H1 (cell line): ENCODE results near the gene ABCA13. TPM values are rescaled to one million over a fixed set of nuclear protein-coding genes. Genes with fewer than 3 reads are reported as not detected.

Experiments
- CTCF ChIA-PET: fragments of 300-600 bp; sonication (Branson Sonifier 250); formaldehyde crosslinking; loops from one replicate; lab custom pipeline; 2021; ENCODE audit not compliant: partially characterized antibody; lab: Charles Lee
- POLR2A ChIA-PET: fragments of 300-600 bp; sonication (Branson Sonifier 250); formaldehyde crosslinking; loops from one replicate; lab custom pipeline; 2021; ENCODE audit warnings: inconsistent platforms; ENCODE audit not compliant: partially characterized antibody; lab: Charles Lee
- DNase-seq, 2 experiments: peaks; one replicate each; pipeline versions ENCODE4 v3.0.0 to v3.0.0-alpha.2; 2010 to 2022; ENCODE audit warnings: low spot score in 2 of 2, low read depth in 1 of 2, mixed read lengths in 1 of 2
- FAIRE-seq: peaks from 2 replicates; lab custom pipeline; 2011; peaks lifted over from hg19 to GRCh38; lab: Jason Lieb, UNC
- H2AFZ ChIP-seq: 2 replicates; pipeline ENCODE4 v1.8.1; 2012; ENCODE audit warnings: low read length, inconsistent platforms
- H2AK5ac ChIP-seq: 2 replicates; pipeline ENCODE4 v1.6.1; 2013; ENCODE audit warnings: low read depth, low read length
- H2BK120ac ChIP-seq: replicated peaks from 2 replicates; pipeline ENCODE3; 2013; ENCODE audit warnings: low read depth, low read length, inconsistent platforms
- H2BK12ac ChIP-seq: 2 replicates; pipeline ENCODE4 v1.6.1; 2013; ENCODE audit warnings: low read depth, low read length
- H2BK15ac ChIP-seq: 2 replicates; pipeline ENCODE4 v1.6.1; 2013; ENCODE audit warnings: low read length
- H2BK20ac ChIP-seq: 2 replicates; pipeline ENCODE4 v1.6.1; 2013; ENCODE audit warnings: low read length
- H2BK5ac ChIP-seq: 2 replicates; pipeline ENCODE4 v1.6.1; 2013; ENCODE audit warnings: low read depth, low read length
- H3K14ac ChIP-seq: 2 replicates; pipeline ENCODE4 v1.6.1; 2013; ENCODE audit warnings: inconsistent platforms; ENCODE audit not compliant: insufficient read length
- H3K18ac ChIP-seq: 2 replicates; pipeline ENCODE4 v1.6.1; 2013; ENCODE audit warnings: low read length; ENCODE audit errors: extremely low read depth
- H3K23ac ChIP-seq: 2 replicates; pipeline ENCODE4 v1.6.1; 2013; ENCODE audit warnings: inconsistent platforms; ENCODE audit not compliant: insufficient read length
- H3K23me2 ChIP-seq: 2 replicates; pipeline ENCODE4 v1.6.1; 2013; ENCODE audit warnings: low read depth, low read length
- H3K27ac ChIP-seq: 2 replicates; pipeline ENCODE4 v1.6.1; 2011; ENCODE audit warnings: low read depth, low read length, inconsistent platforms
- H3K27me3 ChIP-seq, 4 experiments: replicated peaks in 1 of 4; 1 replicate in 1 of 4; 2 replicates in 3 of 4; pipeline versions ENCODE4 v1.6.1 to v1.8.1; 2011 to 2013; ENCODE audit warnings: low read length in 3 of 4, mild to moderate bottlenecking in 3 of 4, inconsistent platforms in 2 of 4, mixed read lengths in 2 of 4, moderate library complexity in 1 of 4; ENCODE audit not compliant: control insufficient read depth in 3 of 4, insufficient read depth in 3 of 4; ENCODE audit errors: extremely low read depth in 1 of 4
- H3K36me3 ChIP-seq, 4 experiments: 2 replicates each; pipeline versions ENCODE4 v1.6.1 to v1.8.1; 2011 to 2013; ENCODE audit warnings: mild to moderate bottlenecking in 4 of 4, low read length in 3 of 4, moderate library complexity in 2 of 4, control low read depth in 1 of 4, inconsistent platforms in 1 of 4; ENCODE audit not compliant: insufficient read depth in 4 of 4, control insufficient read depth in 2 of 4
- H3K4ac ChIP-seq: replicated peaks from 2 replicates; pipeline ENCODE3; 2013; ENCODE audit warnings: low read length, low read depth, mixed read lengths, inconsistent platforms; ENCODE audit not compliant: insufficient read length
- H3K4me1 ChIP-seq, 4 experiments: replicated peaks in 1 of 4; 1 replicate in 1 of 4; 2 replicates in 3 of 4; pipeline versions ENCODE4 v1.6.1 to v1.8.1; 2011 to 2013; ENCODE audit warnings: low read length in 3 of 4, inconsistent platforms in 2 of 4, mixed read lengths in 1 of 4; ENCODE audit not compliant: insufficient read depth in 4 of 4, control insufficient read depth in 3 of 4
- H3K4me2 ChIP-seq, 2 experiments: 2 replicates each; pipeline versions ENCODE4 v1.6.1 to v1.8.1; 2011 to 2013; ENCODE audit warnings: low read depth in 2 of 2, low read length in 2 of 2, control low read depth in 1 of 2, inconsistent platforms in 1 of 2, mild to moderate bottlenecking in 1 of 2; ENCODE audit not compliant: insufficient read depth in 1 of 2
- H3K4me3 ChIP-seq, 4 experiments: fragments of 200-600, 300-600 bp in 1 of 4; sonication (generic), shearing (Covaris generic), sonication (Bioruptor Twin) in 1 of 4; 2 replicates each; pipeline versions ENCODE4 v1.5.1 to v1.8.1; 2011 to 2016; ENCODE audit warnings: low read length in 4 of 4, low read depth in 3 of 4, control low read depth in 2 of 4, inconsistent platforms in 2 of 4, mild to moderate bottlenecking in 2 of 4, mixed read lengths in 1 of 4, moderate library complexity in 1 of 4; ENCODE audit not compliant: insufficient read depth in 2 of 4; ENCODE audit errors: extremely low read depth in 1 of 4
- H3K56ac ChIP-seq: replicated peaks from 2 replicates; pipeline ENCODE3; 2013; ENCODE audit warnings: low read depth, mild to moderate bottlenecking, mixed read lengths, low read length, inconsistent platforms; ENCODE audit not compliant: insufficient read length
- H3K79me1 ChIP-seq: 2 replicates; pipeline ENCODE4 v1.6.1; 2013; ENCODE audit warnings: low read depth, low read length, control low read depth
- H3K79me2 ChIP-seq, 2 experiments: 2 replicates each; pipeline versions ENCODE4 v1.6.1 to v1.8.1; 2012 to 2013; ENCODE audit warnings: low read length in 2 of 2, mild to moderate bottlenecking in 2 of 2, inconsistent platforms in 1 of 2; ENCODE audit not compliant: insufficient read depth in 2 of 2, control insufficient read depth in 1 of 2
- H3K9ac ChIP-seq, 4 experiments: replicated peaks in 1 of 4; 1 replicate in 1 of 4; 2 replicates in 3 of 4; pipeline versions ENCODE4 v1.6.1 to v1.8.1; 2011 to 2013; ENCODE audit warnings: low read depth in 3 of 4, low read length in 3 of 4, control low read depth in 2 of 4, mild to moderate bottlenecking in 2 of 4, moderate library complexity in 2 of 4, inconsistent platforms in 1 of 4; ENCODE audit errors: extremely low read depth in 1 of 4
- H3K9me3 ChIP-seq, 2 experiments: 2 replicates each; pipeline versions ENCODE4 v1.6.1 to v1.8.1; 2012 to 2013; ENCODE audit warnings: mild to moderate bottlenecking in 2 of 2, moderate library complexity in 2 of 2, control low read depth in 1 of 2, inconsistent platforms in 1 of 2, low read depth in 1 of 2, low read length in 1 of 2, mixed read lengths in 1 of 2; ENCODE audit not compliant: insufficient read depth in 2 of 2
- H4K20me1 ChIP-seq, 2 experiments: replicated peaks in 1 of 2; 2 replicates each; pipeline versions ENCODE3 to v1.8.1; 2011 to 2013; ENCODE audit warnings: inconsistent platforms in 2 of 2, low read length in 2 of 2, mild to moderate bottlenecking in 1 of 2; ENCODE audit not compliant: insufficient read depth in 2 of 2, control insufficient read depth in 1 of 2
- H4K5ac ChIP-seq: 2 replicates; pipeline ENCODE4 v1.6.1; 2013; ENCODE audit warnings: low read length, low read depth, mixed read lengths, inconsistent platforms; ENCODE audit not compliant: insufficient read length
- H4K8ac ChIP-seq: 2 replicates; pipeline ENCODE4 v1.8.0; 2013; ENCODE audit warnings: mild to moderate bottlenecking, moderate library complexity, low read length, inconsistent platforms; ENCODE audit not compliant: insufficient read depth; ENCODE audit errors: extremely low read depth
- H4K91ac ChIP-seq: replicated peaks from 2 replicates; pipeline ENCODE3; 2013; ENCODE audit warnings: low read length, mixed read lengths, inconsistent platforms; ENCODE audit not compliant: insufficient read length
- FOSL1 ChIP-seq: IDR thresholded peaks from 2 replicates; pipeline ENCODE4 v1.6.1; 2011; ENCODE audit warnings: mild to moderate bottlenecking, low read depth, low read length, moderate library complexity; ENCODE audit not compliant: insufficient read depth
- PHF8 ChIP-seq: fragments of 200-600 bp; sonication (generic); conservative IDR thresholded peaks from 2 replicates; pipeline ENCODE4 v1.7.1; 2012; ENCODE audit warnings: low read depth, mild to moderate bottlenecking, inconsistent platforms, low read length, moderate library complexity
- RXRA ChIP-seq: IDR thresholded peaks from 2 replicates; pipeline ENCODE4 v1.6.1; 2011; ENCODE audit warnings: low read depth, mild to moderate bottlenecking, low read length, moderate library complexity; ENCODE audit not compliant: insufficient read depth
- SIRT6 ChIP-seq: IDR thresholded peaks from one replicate; pipeline ENCODE4 v1.7.1; 2012; ENCODE audit warnings: low read length, inconsistent platforms
- WGBS, 2 experiments: shearing (Covaris generic) in 1 of 2; methylation state at CpG; one replicate each; pipeline versions ENCODE4 v1.1.6 to v1.1.7; 2013 to 2015; ENCODE audit warnings: low lambda C conversion rate in 2 of 2, mixed read lengths in 2 of 2, inconsistent platforms in 1 of 2, low coverage in 1 of 2, missing lambda C conversion rate in 1 of 2; ENCODE audit not compliant: insufficient replicate concordance in 2 of 2, insufficient coverage in 1 of 2, insufficient read length in 1 of 2; ENCODE audit errors: extremely low coverage in 1 of 2, missing lambda C conversion rate in 1 of 2; 5-methylcytosine and 5-hydroxymethylcytosine counted together
- polyA plus RNA-seq, 7 experiments: library from polyadenylated mRNA; depleted of rRNA in 3 of 7; stranded (reverse) in 5 of 7; unstranded in 2 of 7; fragments of >200 nt in 5 of 7; fragments of 200-250 nt in 2 of 7; gene quantifications; 1 replicate in 5 of 7; 2 replicates in 1 of 7; 4 replicates in 1 of 7; pipeline versions ENCODE4 v1.2.1 to v1.2.3, GENCODE V29; 2011 to 2013; ENCODE audit warnings: missing spikeins in 2 of 7, mixed read lengths in 2 of 7
- total RNA-seq: library from RNA; stranded (reverse); fragmentation: NEBNext Ultra II Directional; extraction: Animal tissue kit (Norgen Biotek cat#: 25700); gene quantifications from 2 replicates; pipeline ENCODE4 v1.2.1, GENCODE V29; 2021
- TF ChIP-seq, protein P1 (sequence below): IDR thresholded peaks from 2 replicates; pipeline ENCODE4 v1.6.1; 2011; ENCODE audit warnings: low read depth, mild to moderate bottlenecking, low read length; ENCODE audit not compliant: insufficient read depth

The ABCA13 gene
- total and polyA plus RNA-seq, 2 of the 8 experiments (the other 6 are each of a cell fraction or from before 2014, with no cell fraction given), result 0.07 to 0.09 TPM

DNA sequence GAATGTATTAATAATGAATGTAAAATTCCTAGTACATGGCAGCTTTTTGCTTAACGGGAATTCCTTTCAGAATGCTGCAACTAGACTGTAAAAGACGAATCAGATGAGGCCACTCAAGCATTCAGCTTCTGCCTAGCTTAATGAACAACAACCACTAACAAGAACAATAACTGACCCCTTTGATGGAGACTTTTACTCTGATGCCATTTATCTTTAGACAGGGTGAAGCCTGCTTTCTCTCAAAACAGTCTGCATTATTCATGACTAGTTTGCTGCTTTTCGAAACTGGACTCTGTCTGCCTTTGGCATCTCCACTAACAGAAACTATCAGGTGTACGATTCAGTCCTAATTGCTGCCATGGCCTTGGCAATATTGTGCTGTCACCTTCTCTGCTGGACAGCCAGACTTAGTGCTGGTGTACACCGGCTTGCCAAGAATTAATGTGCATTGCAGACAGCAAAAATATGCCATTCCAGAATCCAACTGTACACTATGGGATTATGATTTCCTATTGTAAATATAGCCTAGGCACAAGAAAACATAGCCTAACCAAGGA is 457.6 kb downstream of the ABCA13 start:
- Histone ChIP-seq H3K9me3 (no peaks in the 10 kb centered on the region; a peak in 1 of 4 replicates), H3K4ac (no peak overlapping the region), H3K23ac (no peak overlapping the region), H3K23me2 (no peaks in the 10 kb centered on the region), H2BK120ac (no peak overlapping the region), H2BK20ac (no peak overlapping the region), H3K27ac (no peak overlapping the region), H2BK15ac (no peak overlapping the region), H4K8ac (no peak overlapping the region), H3K36me3 (no peaks in the 10 kb centered on the region), H3K27me3 (no peaks in the 10 kb centered on the region), H3K79me1 (no peaks in the 10 kb centered on the region), H2AFZ (no peak overlapping the region), H3K4me2 (no peak overlapping the region), H3K9ac (no peak overlapping the region), H2BK12ac (no peak overlapping the region), H3K4me1 (no peaks in the 10 kb centered on the region), H4K20me1 (no peaks in the 10 kb centered on the region), H3K79me2 (no peaks in the 10 kb centered on the region), H2BK5ac (no peak overlapping the region), H2AK5ac (no peak overlapping the region), H4K5ac (no peak overlapping the region), H3K14ac (no peak overlapping the region), H4K91ac (no peak overlapping the region), H3K18ac (no peak overlapping the region), H3K56ac (no peak overlapping the region), H3K4me3 (no peak overlapping the region)
- TF ChIP-seq SIRT6 (no peak), FOSL1 (no peak), PHF8 (no peak), RXRA (no peak)
- TF ChIP-seq, protein P1, sequence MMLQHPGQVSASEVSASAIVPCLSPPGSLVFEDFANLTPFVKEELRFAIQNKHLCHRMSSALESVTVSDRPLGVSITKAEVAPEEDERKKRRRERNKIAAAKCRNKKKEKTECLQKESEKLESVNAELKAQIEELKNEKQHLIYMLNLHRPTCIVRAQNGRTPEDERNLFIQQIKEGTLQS, result no peak
- POLR2A ChIA-PET, result no interaction called here
- CTCF ChIA-PET, result no interaction called here
- no peak for FAIRE-seq
- no peak for DNase-seq
- WGBS, 2 experiments, result 88% methylated on average over 5 of the region's 5 CpGs; no CpG with 5 or more reads in 1 of the 2 experiments
